HL-60 (cell line): ENCODE data around the gene ARL11.

Experiments used
- DNase-seq, 2 experiments: peaks; one replicate each; pipeline ENCODE4 v3.0.0-alpha.2; 2010 to 2020; ENCODE audit warnings: low read depth in 1 of 2, low spot score in 1 of 2
- H3K27ac ChIP-seq: fragments of 250-450 bp; sonication (Bioruptor Pico); replicated peaks from 2 replicates; pipeline ENCODE4 v1.5.1; 2020; ENCODE audit warnings: mild to moderate bottlenecking, moderate library complexity
- H3K27me3 ChIP-seq: fragments of 250-450 bp; sonication (Bioruptor Pico); 2 replicates; pipeline ENCODE4 v1.5.1; 2021; ENCODE audit warnings: mild to moderate bottlenecking, moderate library complexity; ENCODE audit not compliant: insufficient read depth, poor library complexity, severe bottlenecking
- H3K4me3 ChIP-seq: replicated peaks from 2 replicates; pipeline ENCODE4 v1.5.1; 2011; ENCODE audit warnings: mild to moderate bottlenecking, control low read depth, low read length; ENCODE audit not compliant: insufficient read depth
- GABPA ChIP-seq: IDR thresholded peaks from 2 replicates; pipeline ENCODE4 v1.6.1; 2012; ENCODE audit warnings: low read depth
- POLR2AphosphoS5 ChIP-seq: IDR thresholded peaks from 2 replicates; pipeline ENCODE4 v1.6.1; 2012; ENCODE audit warnings: low read depth
- SPI1 ChIP-seq: IDR thresholded peaks from 2 replicates; pipeline ENCODE4 v1.6.1; 2012; ENCODE audit warnings: low read depth, mild to moderate bottlenecking, borderline replicate concordance
- TF ChIP-seq, protein P1 (sequence below): IDR thresholded peaks from 2 replicates; pipeline ENCODE4 v1.6.1; 2012; ENCODE audit warnings: low read depth; ENCODE audit not compliant: insufficient replicate concordance
- TF ChIP-seq, protein P2 (sequence below): IDR thresholded peaks from one replicate; pipeline ENCODE4 v1.5.1; 2011; ENCODE audit warnings: low read length, control low read depth, inconsistent platforms; ENCODE audit not compliant: insufficient read depth

The ARL11 gene

GRCh38 chr13:49641801-49642291 lies 13.5 kb downstream of the ARL11 start:
- Histone ChIP-seq H3K27ac (peak overlapping the region; percentile 41), H3K4me3 (peak overlapping the region; percentile 24; the same call in 1 of the 2 replicates), H3K27me3 (no peaks in the 10 kb centered on the region)
- DNase-seq, result peak; percentile 89 to 93
- TF ChIP-seq GABPA, result no peak
- peak; percentile 68; the same call in 1 of the 2 replicates for TF ChIP-seq POLR2AphosphoS5
- peak; percentile 1; the same call in 1 of the 2 replicates for TF ChIP-seq SPI1

DNA sequence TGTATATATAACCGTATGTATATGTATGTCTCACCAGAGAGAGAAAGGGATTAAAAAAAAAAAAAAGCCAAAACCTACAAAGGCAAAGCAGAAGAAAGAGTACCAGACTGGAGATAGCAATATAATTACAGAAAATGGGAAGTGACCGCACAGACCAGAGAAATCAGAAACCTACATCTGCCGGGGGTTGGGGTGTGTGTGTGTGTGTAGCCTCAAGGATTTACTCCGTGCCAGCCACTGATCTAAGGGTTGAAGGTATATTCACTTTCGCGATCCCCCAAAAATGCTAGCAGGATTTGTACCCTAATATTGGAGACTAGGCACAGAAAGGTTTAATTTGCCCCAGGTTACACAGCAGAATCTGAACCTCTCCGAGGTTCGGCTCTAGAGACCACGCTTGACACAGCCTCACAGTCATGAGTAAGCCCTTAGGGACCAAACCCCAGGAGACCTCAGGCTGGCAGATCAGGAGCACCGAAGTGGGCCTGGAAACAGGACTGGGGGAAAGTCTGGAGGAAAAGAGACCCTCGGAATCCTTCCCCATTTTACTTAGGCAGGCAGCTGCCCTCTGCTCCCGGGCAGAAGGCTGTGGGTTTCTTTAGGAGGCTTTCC lies 14.8 kb downstream of the ARL11 start:
- peak in 1 of 2 experiments; percentile 78 for DNase-seq
- TF ChIP-seq, protein P1, sequence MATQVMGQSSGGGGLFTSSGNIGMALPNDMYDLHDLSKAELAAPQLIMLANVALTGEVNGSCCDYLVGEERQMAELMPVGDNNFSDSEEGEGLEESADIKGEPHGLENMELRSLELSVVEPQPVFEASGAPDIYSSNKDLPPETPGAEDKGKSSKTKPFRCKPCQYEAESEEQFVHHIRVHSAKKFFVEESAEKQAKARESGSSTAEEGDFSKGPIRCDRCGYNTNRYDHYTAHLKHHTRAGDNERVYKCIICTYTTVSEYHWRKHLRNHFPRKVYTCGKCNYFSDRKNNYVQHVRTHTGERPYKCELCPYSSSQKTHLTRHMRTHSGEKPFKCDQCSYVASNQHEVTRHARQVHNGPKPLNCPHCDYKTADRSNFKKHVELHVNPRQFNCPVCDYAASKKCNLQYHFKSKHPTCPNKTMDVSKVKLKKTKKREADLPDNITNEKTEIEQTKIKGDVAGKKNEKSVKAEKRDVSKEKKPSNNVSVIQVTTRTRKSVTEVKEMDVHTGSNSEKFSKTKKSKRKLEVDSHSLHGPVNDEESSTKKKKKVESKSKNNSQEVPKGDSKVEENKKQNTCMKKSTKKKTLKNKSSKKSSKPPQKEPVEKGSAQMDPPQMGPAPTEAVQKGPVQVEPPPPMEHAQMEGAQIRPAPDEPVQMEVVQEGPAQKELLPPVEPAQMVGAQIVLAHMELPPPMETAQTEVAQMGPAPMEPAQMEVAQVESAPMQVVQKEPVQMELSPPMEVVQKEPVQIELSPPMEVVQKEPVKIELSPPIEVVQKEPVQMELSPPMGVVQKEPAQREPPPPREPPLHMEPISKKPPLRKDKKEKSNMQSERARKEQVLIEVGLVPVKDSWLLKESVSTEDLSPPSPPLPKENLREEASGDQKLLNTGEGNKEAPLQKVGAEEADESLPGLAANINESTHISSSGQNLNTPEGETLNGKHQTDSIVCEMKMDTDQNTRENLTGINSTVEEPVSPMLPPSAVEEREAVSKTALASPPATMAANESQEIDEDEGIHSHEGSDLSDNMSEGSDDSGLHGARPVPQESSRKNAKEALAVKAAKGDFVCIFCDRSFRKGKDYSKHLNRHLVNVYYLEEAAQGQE, result no peak
- TF ChIP-seq GABPA, result no peak
- peak; percentile 93 for TF ChIP-seq SPI1
- peak; percentile 32; the same call in 1 of the 2 replicates for TF ChIP-seq POLR2AphosphoS5
- TF ChIP-seq, protein P2, sequence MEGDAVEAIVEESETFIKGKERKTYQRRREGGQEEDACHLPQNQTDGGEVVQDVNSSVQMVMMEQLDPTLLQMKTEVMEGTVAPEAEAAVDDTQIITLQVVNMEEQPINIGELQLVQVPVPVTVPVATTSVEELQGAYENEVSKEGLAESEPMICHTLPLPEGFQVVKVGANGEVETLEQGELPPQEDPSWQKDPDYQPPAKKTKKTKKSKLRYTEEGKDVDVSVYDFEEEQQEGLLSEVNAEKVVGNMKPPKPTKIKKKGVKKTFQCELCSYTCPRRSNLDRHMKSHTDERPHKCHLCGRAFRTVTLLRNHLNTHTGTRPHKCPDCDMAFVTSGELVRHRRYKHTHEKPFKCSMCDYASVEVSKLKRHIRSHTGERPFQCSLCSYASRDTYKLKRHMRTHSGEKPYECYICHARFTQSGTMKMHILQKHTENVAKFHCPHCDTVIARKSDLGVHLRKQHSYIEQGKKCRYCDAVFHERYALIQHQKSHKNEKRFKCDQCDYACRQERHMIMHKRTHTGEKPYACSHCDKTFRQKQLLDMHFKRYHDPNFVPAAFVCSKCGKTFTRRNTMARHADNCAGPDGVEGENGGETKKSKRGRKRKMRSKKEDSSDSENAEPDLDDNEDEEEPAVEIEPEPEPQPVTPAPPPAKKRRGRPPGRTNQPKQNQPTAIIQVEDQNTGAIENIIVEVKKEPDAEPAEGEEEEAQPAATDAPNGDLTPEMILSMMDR, result no peak
- Histone ChIP-seq H3K27ac (no peak overlapping the region), H3K4me3 (peak overlapping the region; percentile 24; the same call in 1 of the 2 replicates), H3K27me3 (no peaks in the 10 kb centered on the region)

DNA sequence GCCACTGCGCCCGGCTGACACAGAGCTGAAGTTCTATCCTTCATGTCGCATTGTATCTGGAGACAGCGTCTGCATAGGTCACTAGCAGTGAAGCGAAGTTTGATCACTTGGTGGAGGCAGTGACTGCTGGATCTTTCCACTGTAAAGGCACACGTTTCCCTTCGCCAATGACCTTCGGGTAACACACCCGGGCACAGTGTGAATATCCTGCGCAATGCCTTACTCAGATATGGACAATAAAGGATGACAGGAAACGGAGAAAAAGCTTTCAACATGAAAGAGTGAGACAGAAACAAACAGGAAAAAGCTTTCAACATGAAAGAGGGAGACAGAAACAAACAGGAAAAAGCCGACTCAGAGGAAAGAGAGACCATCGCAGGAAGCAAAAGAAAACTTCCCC lies 17.1 kb downstream of the ARL11 start:
- no peak overlapping the region for H3K4me3 ChIP-seq
- no peaks in the 10 kb centered on the region for H3K27me3 ChIP-seq
- no peak for DNase-seq
- H3K27ac ChIP-seq, result no peak overlapping the region
- no peak for TF ChIP-seq POLR2AphosphoS5
- TF ChIP-seq GABPA, result no peak
- TF ChIP-seq SPI1, result no peak
- TF ChIP-seq, protein P2, result no peak
- TF ChIP-seq, protein P1, result no peak

- TF ChIP-seq POLR2AphosphoS5 (no peak), SPI1 (no peak), GABPA (no peak)
- TF ChIP-seq, protein P1, result no peak
- TF ChIP-seq, protein P2, result no peak
- Histone ChIP-seq H3K4me3 (no peak overlapping the region), H3K27me3 (no peaks in the 10 kb centered on the region), H3K27ac (no peak overlapping the region)
- no peak for DNase-seq
Observed at GRCh38 chr13:49646688-49647087, 18.4 kb downstream of the ARL11 start.
